ENCODE data around the gene CREB3L2.
"Not testable (repeated sequence)": the region's sequence is repeated elsewhere in the genome, so short reads cannot be mapped to it uniquely, and the experiment has no call there.

Gene CREB3L2

GRCh38 chr7:137844677-137845425, 157.0 kb downstream of the CREB3L2 start:
- H3K27ac ChIP-seq, result no peak overlapping the region
- H3K9me3 ChIP-seq, result no peaks in the 10 kb centered on the region
- H3K36me3 ChIP-seq, result no peaks in the 10 kb centered on the region
- peaks cover 40% of the 10 kb centered on the region for H3K27me3 ChIP-seq
- no peak overlapping the region for H3K4me3 ChIP-seq
- H3K4me2 ChIP-seq, result peak overlapping the region; percentile 11
- H4K20me1 ChIP-seq, result no peaks in the 10 kb centered on the region
- H3K4me1 ChIP-seq, result peaks cover 29% of the 10 kb centered on the region
- no peak for TF ChIP-seq Cebpa-rat (IDR thresholded peaks at IDR 0.05)
- no peak overlapping the region for H3K9ac ChIP-seq

DNA sequence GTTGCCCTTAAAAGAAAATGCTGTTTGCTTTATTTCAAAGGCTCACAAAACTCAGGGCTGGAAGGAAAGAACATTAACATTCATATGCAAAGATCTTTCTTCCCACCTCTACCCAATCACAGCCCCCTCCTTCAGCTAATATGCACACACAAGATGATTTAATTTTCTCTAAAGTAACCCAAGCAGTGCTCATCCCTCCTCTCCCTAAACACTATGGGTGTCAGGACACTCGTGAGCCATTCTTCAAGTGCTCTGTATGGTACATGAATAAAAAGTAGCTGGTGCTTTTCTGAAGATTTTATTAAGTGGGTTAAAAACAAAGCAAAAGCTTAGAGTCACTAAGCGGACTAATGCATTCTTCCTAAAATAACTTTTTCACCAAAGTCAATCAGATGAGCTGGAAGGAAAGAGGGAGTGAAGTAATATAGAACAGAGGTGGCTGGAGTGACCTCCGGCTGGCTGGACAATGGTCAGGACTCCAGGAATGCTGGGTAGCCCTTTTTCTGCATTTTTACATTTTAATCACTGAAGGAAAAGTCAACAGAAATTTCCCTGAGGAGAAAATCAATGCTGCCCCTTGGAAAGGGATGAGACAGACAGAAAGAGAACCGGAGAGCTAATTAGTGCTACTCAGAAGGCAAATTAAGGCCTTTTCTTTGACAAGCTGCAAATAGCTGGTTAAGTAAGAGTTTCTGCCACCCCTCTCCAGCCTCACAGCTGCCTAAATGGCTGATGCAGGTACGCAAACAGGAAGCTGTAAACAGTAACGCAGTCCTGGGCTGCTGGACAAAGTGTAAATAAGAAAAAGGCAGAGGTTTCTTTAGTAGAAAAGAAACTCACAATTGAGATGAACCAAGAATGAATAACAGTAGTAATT, 161.7 kb downstream of the CREB3L2 start:
- Histone ChIP-seq H3K4me2 (no peak overlapping the region), H3K9ac (no peak overlapping the region), H4K20me1 (no peaks in the 10 kb centered on the region), H3K36me3 (peaks cover 5% of the 10 kb centered on the region; the same call in 1 of the 2 replicates), H3K27ac (no peak overlapping the region), H3K27me3 (peaks cover 8% of the 10 kb centered on the region), H3K9me3 (no peaks in the 10 kb centered on the region), H3K4me3 (no peak overlapping the region), H3K4me1 (peaks cover 7% of the 10 kb centered on the region; the same call in 1 of the 2 replicates)
- no peak for TF ChIP-seq Cebpa-rat (IDR thresholded peaks at IDR 0.05)

DNA sequence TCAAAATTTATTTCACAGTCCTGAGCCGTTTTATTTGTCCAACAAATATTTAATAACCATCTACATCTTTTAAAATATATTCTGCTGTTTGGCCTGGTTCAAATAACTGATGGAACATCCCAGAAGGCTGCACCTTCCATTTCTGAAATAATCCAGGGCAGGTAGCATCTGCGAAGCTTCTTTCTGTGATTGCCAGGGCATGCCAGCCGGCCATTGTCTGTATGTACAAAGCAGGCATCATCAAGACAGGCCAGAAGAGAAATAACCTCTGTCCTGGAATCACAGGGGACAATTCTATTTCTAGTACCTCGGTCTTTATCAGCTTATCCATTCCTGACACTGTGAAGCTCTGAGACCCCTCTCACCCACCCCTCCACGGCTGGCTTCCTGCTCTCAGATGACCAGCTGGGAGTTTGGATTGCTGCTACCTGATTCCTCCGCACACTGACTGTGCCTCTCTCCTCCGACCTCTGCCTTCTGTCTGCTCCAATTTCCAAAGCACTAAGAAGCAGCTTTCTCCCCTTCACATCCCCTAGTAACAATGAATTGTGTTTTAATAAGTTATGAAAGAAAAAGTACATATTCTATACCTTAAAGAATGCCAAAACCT, 163.1 kb downstream of the CREB3L2 start:
- Histone ChIP-seq H3K36me3 (peaks cover 6% of the 10 kb centered on the region; the same call in 1 of the 2 replicates), H3K27ac (no peak overlapping the region), H3K27me3 (no peaks in the 10 kb centered on the region), H3K4me2 (no peak overlapping the region), H3K4me1 (no peaks in the 10 kb centered on the region), H4K20me1 (no peaks in the 10 kb centered on the region), H3K9ac (no peak overlapping the region), H3K4me3 (no peak overlapping the region), H3K9me3 (peaks cover 3% of the 10 kb centered on the region; the same call in 1 of the 2 replicates)
- no peak for TF ChIP-seq Cebpa-rat (IDR thresholded peaks at IDR 0.05)

DNA sequence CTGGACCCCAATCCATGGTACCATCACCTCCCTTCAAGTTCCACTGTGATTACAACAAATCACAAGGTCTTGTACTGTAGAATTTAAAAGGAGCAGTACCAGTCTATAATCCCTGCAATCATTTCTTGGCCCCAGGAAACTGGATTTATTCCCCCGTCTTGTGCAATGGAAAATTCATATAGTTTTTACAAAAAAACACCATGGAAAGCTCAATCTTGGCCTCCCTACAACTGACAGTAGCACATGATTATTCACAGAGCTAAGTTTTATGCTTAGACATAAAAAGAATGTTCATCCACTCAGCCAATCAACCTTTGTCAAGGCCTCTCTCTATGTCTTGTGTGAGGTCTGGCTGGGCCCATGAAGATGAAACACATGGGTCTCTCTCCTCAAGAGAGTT, 165.3 kb downstream of the CREB3L2 start:
- Histone ChIP-seq H4K20me1 (no peaks in the 10 kb centered on the region), H3K9me3 (peaks cover 26% of the 10 kb centered on the region), H3K4me3 (no peak overlapping the region), H3K4me2 (no peak overlapping the region), H3K27ac (no peak overlapping the region), H3K4me1 (no peaks in the 10 kb centered on the region), H3K27me3 (no peaks in the 10 kb centered on the region), H3K9ac (no peak overlapping the region), H3K36me3 (peaks cover 25% of the 10 kb centered on the region)
- no peak for TF ChIP-seq Cebpa-rat (IDR thresholded peaks at IDR 0.05)

GRCh38 chr7:137836113-137836509, 165.8 kb downstream of the CREB3L2 start:
- no peak overlapping the region for H3K9ac ChIP-seq
- peaks cover 29% of the 10 kb centered on the region for H3K9me3 ChIP-seq
- no peaks in the 10 kb centered on the region for H3K4me1 ChIP-seq
- no peak overlapping the region for H3K4me3 ChIP-seq
- peaks cover 27% of the 10 kb centered on the region for H3K36me3 ChIP-seq
- no peaks in the 10 kb centered on the region for H4K20me1 ChIP-seq
- H3K27ac ChIP-seq, result no peak overlapping the region
- H3K27me3 ChIP-seq, result no peaks in the 10 kb centered on the region
- no peak overlapping the region for H3K4me2 ChIP-seq
- no peak for TF ChIP-seq Cebpa-rat (IDR thresholded peaks at IDR 0.05)

GRCh38 chr7:137835486-137836112, 166.3 kb downstream of the CREB3L2 start:
- H3K27ac ChIP-seq, result no peak overlapping the region
- no peak overlapping the region for H3K4me3 ChIP-seq
- peaks cover 29% of the 10 kb centered on the region for H3K9me3 ChIP-seq
- H3K9ac ChIP-seq, result no peak overlapping the region
- no peak for TF ChIP-seq Cebpa-rat (IDR thresholded peaks at IDR 0.05)
- peaks cover 27% of the 10 kb centered on the region for H3K36me3 ChIP-seq
- no peaks in the 10 kb centered on the region for H3K4me1 ChIP-seq
- H3K27me3 ChIP-seq, result no peaks in the 10 kb centered on the region
- no peak overlapping the region for H3K4me2 ChIP-seq
- no peaks in the 10 kb centered on the region for H4K20me1 ChIP-seq

DNA sequence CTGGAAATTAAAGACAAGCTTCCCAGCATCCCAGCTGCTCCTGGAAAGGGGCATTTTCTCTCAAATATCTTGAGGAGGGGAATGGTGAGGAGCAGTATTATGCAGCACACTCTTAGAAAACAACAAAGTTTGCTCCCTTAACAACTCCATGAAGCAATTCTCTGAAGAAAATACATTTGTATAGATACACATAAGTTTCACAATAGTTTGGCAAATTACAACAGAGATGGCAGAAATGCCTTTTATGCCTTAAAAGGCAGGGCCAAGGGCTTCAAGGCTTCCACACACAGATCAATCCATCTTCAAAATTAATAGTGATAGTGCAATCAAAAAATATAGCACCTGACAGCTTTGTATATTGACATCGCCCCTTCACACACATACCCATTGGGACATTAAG, 167.3 kb downstream of the CREB3L2 start:
- Histone ChIP-seq H3K9me3 (peaks cover 29% of the 10 kb centered on the region), H3K9ac (no peak overlapping the region), H3K27me3 (no peaks in the 10 kb centered on the region), H3K36me3 (peaks cover 27% of the 10 kb centered on the region), H3K27ac (no peak overlapping the region), H3K4me2 (no peak overlapping the region), H4K20me1 (no peaks in the 10 kb centered on the region), H3K4me1 (no peaks in the 10 kb centered on the region), H3K4me3 (no peak overlapping the region)
- no peak for TF ChIP-seq Cebpa-rat (IDR thresholded peaks at IDR 0.05)

DNA sequence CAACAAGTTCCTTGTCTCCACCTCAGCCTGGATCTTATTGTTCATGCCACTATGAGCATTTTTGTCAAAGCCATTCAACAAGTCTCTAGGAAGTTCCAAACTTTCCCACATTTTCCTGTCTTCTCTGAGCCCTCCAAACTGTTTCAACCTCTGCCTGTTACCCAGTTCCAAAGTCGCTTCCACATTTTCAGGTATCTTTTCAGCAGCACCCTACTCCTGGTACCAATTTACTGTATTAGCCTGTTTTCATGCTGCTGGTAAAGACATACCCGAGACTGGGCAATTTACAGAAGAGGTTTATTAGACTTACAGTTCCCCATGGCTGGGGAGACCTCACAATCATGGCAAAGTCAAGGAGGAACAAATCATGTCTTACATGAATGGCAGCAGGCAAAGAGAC, 168.9 kb downstream of the CREB3L2 start:
- not testable (repeated sequence) for H3K9ac ChIP-seq, H3K4me1 ChIP-seq, H3K27ac ChIP-seq, H3K27me3 ChIP-seq, H3K4me2 ChIP-seq, H4K20me1 ChIP-seq, H3K4me3 ChIP-seq
- peaks cover 29% of the 10 kb centered on the region for H3K9me3 ChIP-seq
- peaks cover 27% of the 10 kb centered on the region for H3K36me3 ChIP-seq

DNA sequence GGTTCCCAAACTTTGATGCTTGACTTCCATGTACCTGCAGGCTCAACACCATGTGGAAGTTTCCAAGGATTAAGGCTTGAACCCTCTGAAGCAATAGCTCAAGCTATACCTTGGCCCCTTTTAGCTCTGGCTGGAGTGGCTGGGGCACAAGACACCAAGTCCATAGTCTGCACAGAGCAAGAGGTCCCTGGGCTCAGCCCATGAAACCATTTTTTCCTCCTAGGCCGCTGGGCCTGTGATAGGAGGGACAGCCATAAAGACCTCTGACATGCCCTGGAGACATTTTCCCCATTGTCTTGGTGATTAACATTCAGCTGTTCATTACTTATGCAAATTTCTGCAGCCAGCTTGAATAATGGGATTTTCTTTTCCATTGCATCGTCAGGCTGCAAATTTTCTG, 169.5 kb downstream of the CREB3L2 start:
- Histone ChIP-seq H3K9ac (no peak overlapping the region), H3K4me1 (0 out of 2 replicates have a peak, but pooled peaks cover 6% of the 10 kb centered on the region), H3K4me3 (0 out of 2 replicates have a peak overlapping the region, but pooled peaks have one; percentile 2), H3K27me3 (no peaks in the 10 kb centered on the region), H4K20me1 (no peaks in the 10 kb centered on the region), H3K9me3 (peaks cover 29% of the 10 kb centered on the region), H3K27ac (no peak overlapping the region), H3K36me3 (peaks cover 25% of the 10 kb centered on the region), H3K4me2 (no peak overlapping the region)
- no peak for TF ChIP-seq Cebpa-rat (IDR thresholded peaks at IDR 0.05)

GRCh38 chr7:137831555-137831954, 170.3 kb downstream of the CREB3L2 start:
- H3K27me3 ChIP-seq, H4K20me1 ChIP-seq, H3K4me3 ChIP-seq, H3K9ac ChIP-seq, H3K4me1 ChIP-seq, H3K27ac ChIP-seq, H3K4me2 ChIP-seq: not testable (repeated sequence)
- Histone ChIP-seq H3K9me3 (peaks cover 29% of the 10 kb centered on the region), H3K36me3 (peaks cover 21% of the 10 kb centered on the region; the same call in 1 of the 2 replicates)
